Endothelial cell (in vitro differentiated cells): Measurements from ENCODE around the gene STK10. TPM values are rescaled to one million over a fixed set of nuclear protein-coding genes. Genes with fewer than 3 reads are reported as not detected.

ENCODE experiments used
- DNase-seq: peaks from one replicate; pipeline ENCODE4 v3.0.0; 2021; ENCODE audit warnings: low spot score
- H3K27ac Mint-ChIP-seq: one replicate; pipeline ENCODE4 v1.8.0; 2021; ENCODE audit warnings: mixed read lengths, inconsistent platforms; ENCODE audit not compliant: unreplicated experiment
- H3K27me3 Mint-ChIP-seq: one replicate; pipeline ENCODE4 v1.8.0; 2021; ENCODE audit warnings: mild to moderate bottlenecking, moderate library complexity, mixed read lengths, inconsistent platforms; ENCODE audit not compliant: unreplicated experiment
- H3K36me3 Mint-ChIP-seq: one replicate; pipeline ENCODE4 v1.8.0; 2021; ENCODE audit warnings: mild to moderate bottlenecking, low read depth, mixed read lengths, inconsistent platforms; ENCODE audit not compliant: unreplicated experiment
- H3K4me1 Mint-ChIP-seq: one replicate; pipeline ENCODE4 v1.8.0; 2021; ENCODE audit warnings: mild to moderate bottlenecking, mixed read lengths, inconsistent platforms; ENCODE audit not compliant: unreplicated experiment
- H3K4me3 Mint-ChIP-seq: one replicate; pipeline ENCODE4 v1.8.0; 2021; ENCODE audit warnings: mild to moderate bottlenecking, mixed read lengths, inconsistent platforms; ENCODE audit not compliant: unreplicated experiment
- H3K9me3 Mint-ChIP-seq: one replicate; pipeline ENCODE4 v1.8.0; 2021; ENCODE audit warnings: mixed read lengths, inconsistent platforms; ENCODE audit not compliant: unreplicated experiment
- CTCF ChIP-seq: fragments of 200-600 bp; sonication (generic); IDR thresholded peaks from one replicate; pipeline ENCODE4 v1.5.0; 2021; ENCODE audit warnings: antibody characterized with exemption; ENCODE audit not compliant: unreplicated experiment
- total RNA-seq: library from RNA; stranded (reverse); fragmentation: NEBNext Ultra II Directional; extraction: Animal tissue kit (Norgen Biotek cat#: 25700); gene quantifications from one replicate; pipeline ENCODE4 v1.2.1, GENCODE V29; 2021; ENCODE audit not compliant: unreplicated experiment

STK10 gene
- total RNA-seq, 1 donor from 2014 or later: 69.3 TPM

GRCh38 chr5:172166030-172166826, 21.8 kb downstream of the STK10 start:
- no peak for TF ChIP-seq CTCF
- peaks cover 12% of the 10 kb centered on the region for H3K36me3 Mint-ChIP-seq
- no peak overlapping the region for H3K4me3 Mint-ChIP-seq
- no peak overlapping the region for H3K27ac Mint-ChIP-seq
- peaks cover 5% of the 10 kb centered on the region for H3K27me3 Mint-ChIP-seq
- no peak for DNase-seq
- H3K9me3 Mint-ChIP-seq: no peaks in the 10 kb centered on the region
- peaks cover 15% of the 10 kb centered on the region for H3K4me1 Mint-ChIP-seq

- Mint-ChIP-seq H3K9me3 (no peaks in the 10 kb centered on the region), H3K4me1 (peaks cover 12% of the 10 kb centered on the region), H3K27ac (no peak overlapping the region), H3K4me3 (no peak overlapping the region), H3K36me3 (peaks cover 12% of the 10 kb centered on the region), H3K27me3 (peaks cover 8% of the 10 kb centered on the region)
- no peak for DNase-seq
- TF ChIP-seq CTCF: no peak
Observed at GRCh38 chr5:172165465-172165864, 22.6 kb downstream of the STK10 start.

GRCh38 chr5:172164769-172165212, 23.2 kb downstream of the STK10 start:
- Mint-ChIP-seq H3K36me3 (peaks cover 12% of the 10 kb centered on the region), H3K4me3 (no peak overlapping the region), H3K9me3 (no peaks in the 10 kb centered on the region), H3K27me3 (peaks cover 8% of the 10 kb centered on the region), H3K27ac (no peak overlapping the region), H3K4me1 (peaks cover 8% of the 10 kb centered on the region)
- no peak for DNase-seq
- no peak for TF ChIP-seq CTCF

- peaks cover 4% of the 10 kb centered on the region for H3K36me3 Mint-ChIP-seq
- peaks cover 12% of the 10 kb centered on the region for H3K27me3 Mint-ChIP-seq
- no peak overlapping the region for H3K4me3 Mint-ChIP-seq
- H3K9me3 Mint-ChIP-seq: no peaks in the 10 kb centered on the region
- no peak for TF ChIP-seq CTCF
- no peak overlapping the region for H3K27ac Mint-ChIP-seq
- H3K4me1 Mint-ChIP-seq: peaks cover 6% of the 10 kb centered on the region
- DNase-seq: no peak
Observed at GRCh38 chr5:172163346-172163745, 24.7 kb downstream of the STK10 start.

GRCh38 chr5:172162987-172163343, 25.1 kb downstream of the STK10 start:
- DNase-seq: no peak
- no peak overlapping the region for H3K27ac Mint-ChIP-seq

More at GRCh38 chr5:172162987-172163343, 25.1 kb downstream of the STK10 start:
- TF ChIP-seq CTCF: no peak
- Mint-ChIP-seq H3K4me3 (no peak overlapping the region), H3K9me3 (no peaks in the 10 kb centered on the region), H3K36me3 (peaks cover 6% of the 10 kb centered on the region), H3K27me3 (peaks cover 12% of the 10 kb centered on the region), H3K4me1 (peaks cover 6% of the 10 kb centered on the region)
